MM.1S (cell line): ENCODE measurements around the gene SMC3.

Experiments
- DNase-seq: peaks from one replicate; pipeline ENCODE4 v3.0.0-alpha.2; 2015
- H2AFZ ChIP-seq: fragments of 300-600 bp; sonication (generic); 2 replicates; pipeline ENCODE4 v1.6.0; 2016; ENCODE audit warnings: antibody characterized with exemption, low read length
- H3F3A ChIP-seq: fragments of 300-600 bp; sonication (generic); 2 replicates; pipeline ENCODE4 v1.6.1; 2016; ENCODE audit warnings: mild to moderate bottlenecking, antibody characterized with exemption, low read length, moderate library complexity, mixed read lengths; ENCODE audit not compliant: insufficient read depth
- H3K27ac ChIP-seq: fragments of 300-600 bp; sonication (generic); 2 replicates; pipeline ENCODE4 v1.5.1; 2016; ENCODE audit warnings: mild to moderate bottlenecking, low read length
- H3K27me3 ChIP-seq: fragments of 300-600 bp; sonication (generic); replicated peaks from 2 replicates; pipeline ENCODE4 v1.6.0; 2016; ENCODE audit warnings: low read length; ENCODE audit not compliant: insufficient read depth
- H3K36me3 ChIP-seq: fragments of 300-600 bp; sonication (generic); replicated peaks from 2 replicates; pipeline ENCODE4 v1.6.1; 2016; ENCODE audit warnings: mild to moderate bottlenecking, low read length, mixed read lengths; ENCODE audit not compliant: insufficient read depth
- H3K4me1 ChIP-seq: fragments of 300-600 bp; sonication (generic); 2 replicates; pipeline ENCODE4 v1.6.1; 2016; ENCODE audit warnings: low read length, mixed read lengths
- H3K4me2 ChIP-seq: fragments of 300-600 bp; sonication (generic); 2 replicates; pipeline ENCODE4 v1.6.0; 2016; ENCODE audit warnings: low read depth, low read length
- H3K4me3 ChIP-seq: fragments of 300-600 bp; sonication (generic); 2 replicates; pipeline ENCODE4 v1.5.1; 2016; ENCODE audit warnings: low read length, mixed read lengths
- H3K79me2 ChIP-seq: fragments of 300-600 bp; sonication (generic); 2 replicates; pipeline ENCODE4 v1.6.1; 2016; ENCODE audit warnings: mixed run types, low read length, mixed read lengths
- H3K9ac ChIP-seq: fragments of 300-600 bp; sonication (generic); 2 replicates; pipeline ENCODE4 v1.6.1; 2016; ENCODE audit warnings: low read length, mixed read lengths
- H3K9me2 ChIP-seq: fragments of 300-600 bp; sonication (generic); replicated peaks from 2 replicates; pipeline ENCODE4 v1.6.1; 2016; ENCODE audit warnings: mild to moderate bottlenecking, low read length, mixed read lengths; ENCODE audit not compliant: insufficient read depth
- H3K9me3 ChIP-seq: fragments of 300-600 bp; sonication (generic); replicated peaks from 2 replicates; pipeline ENCODE4 v1.6.1; 2016; ENCODE audit warnings: mild to moderate bottlenecking, low read length, mixed read lengths; ENCODE audit not compliant: insufficient read depth
- H4K20me1 ChIP-seq: fragments of 300-600 bp; sonication (generic); 2 replicates; pipeline ENCODE4 v1.6.1; 2016; ENCODE audit warnings: mild to moderate bottlenecking, low read length, moderate library complexity, mixed read lengths; ENCODE audit not compliant: insufficient read depth
- CTCF ChIP-seq: fragments of 300-600 bp; sonication (generic); IDR thresholded peaks from 2 replicates; pipeline ENCODE4 v1.5.1; 2016; ENCODE audit warnings: antibody characterized with exemption, low read length, mixed read lengths
- EZH2 ChIP-seq: fragments of 300-600 bp; sonication (generic); optimal IDR thresholded peaks from 2 replicates; pipeline ENCODE3; 2017; ENCODE audit warnings: low read depth, mild to moderate bottlenecking, antibody characterized with exemption, low read length, mixed read lengths
- EZH2phosphoT487 ChIP-seq: fragments of 300-600 bp; sonication (generic); IDR thresholded peaks from 2 replicates; pipeline ENCODE4 v1.6.1; 2018; ENCODE audit warnings: antibody characterized with exemption, low read length

Gene SMC3

GRCh38 chr10:110556969-110557601 lies 10.4 kb upstream of the SMC3 start:
- Histone ChIP-seq H3K27me3 (no peaks in the 10 kb centered on the region), H3K79me2 (no peaks in the 10 kb centered on the region), H3K4me1 (no peaks in the 10 kb centered on the region), H3K27ac (no peak overlapping the region), H4K20me1 (no peaks in the 10 kb centered on the region), H3K9me3 (no peaks in the 10 kb centered on the region), H3K9ac (no peak overlapping the region), H3K36me3 (no peaks in the 10 kb centered on the region), H3K4me2 (no peak overlapping the region), H3K9me2 (no peaks in the 10 kb centered on the region), H3F3A (no peaks in the 10 kb centered on the region), H3K4me3 (no peak overlapping the region), H2AFZ (no peak overlapping the region)
- DNase-seq: peak; percentile 61
- TF ChIP-seq EZH2 (no peak), CTCF (peak; percentile 84)

- Histone ChIP-seq H3K27ac (no peak overlapping the region), H3F3A (no peaks in the 10 kb centered on the region), H3K4me3 (no peak overlapping the region), H3K4me1 (no peaks in the 10 kb centered on the region), H3K27me3 (no peaks in the 10 kb centered on the region), H3K79me2 (no peaks in the 10 kb centered on the region), H2AFZ (no peak overlapping the region), H3K9me3 (no peaks in the 10 kb centered on the region), H3K4me2 (no peak overlapping the region), H3K9ac (no peak overlapping the region), H3K9me2 (no peaks in the 10 kb centered on the region), H3K36me3 (no peaks in the 10 kb centered on the region), H4K20me1 (no peaks in the 10 kb centered on the region)
- no peak for TF ChIP-seq EZH2phosphoT487
- TF ChIP-seq CTCF: no peak
- no peak for TF ChIP-seq EZH2
- DNase-seq: no peak
Observed at GRCh38 chr10:110558041-110558440, 9.5 kb upstream of the SMC3 start.

- no peak for TF ChIP-seq EZH2phosphoT487
- no peak for TF ChIP-seq EZH2
- TF ChIP-seq CTCF: no peak
- no peaks in the 10 kb centered on the region for H3K4me1 ChIP-seq
- no peaks in the 10 kb centered on the region for H4K20me1 ChIP-seq
Observed at GRCh38 chr10:110560012-110560411, 7.5 kb upstream of the SMC3 start.

More at GRCh38 chr10:110560012-110560411, 7.5 kb upstream of the SMC3 start:
- no peaks in the 10 kb centered on the region for H3F3A ChIP-seq
- no peak overlapping the region for H3K9ac ChIP-seq
- H3K36me3 ChIP-seq: no peaks in the 10 kb centered on the region
- H3K4me2 ChIP-seq: no peak overlapping the region
- H3K4me3 ChIP-seq: no peak overlapping the region
- DNase-seq: no peak
- no peaks in the 10 kb centered on the region for H3K79me2 ChIP-seq
- H3K27ac ChIP-seq: no peak overlapping the region
- H3K27me3 ChIP-seq: no peaks in the 10 kb centered on the region
- no peaks in the 10 kb centered on the region for H3K9me2 ChIP-seq
- no peak overlapping the region for H2AFZ ChIP-seq
- no peaks in the 10 kb centered on the region for H3K9me3 ChIP-seq
